H1 (cell line): ENCODE data around the gene MCM9. TPM values are rescaled to one million over a fixed set of nuclear protein-coding genes. Genes with fewer than 3 reads are reported as not detected.

Experiments
- CTCF ChIA-PET: fragments of 300-600 bp; sonication (Branson Sonifier 250); formaldehyde crosslinking; loops from one replicate; lab custom pipeline; 2021; ENCODE audit not compliant: partially characterized antibody; lab: Charles Lee
- POLR2A ChIA-PET: fragments of 300-600 bp; sonication (Branson Sonifier 250); formaldehyde crosslinking; loops from one replicate; lab custom pipeline; 2021; ENCODE audit warnings: inconsistent platforms; ENCODE audit not compliant: partially characterized antibody; lab: Charles Lee
- DNase-seq, 2 experiments: peaks; one replicate each; pipeline versions ENCODE4 v3.0.0 to v3.0.0-alpha.2; 2010 to 2022; ENCODE audit warnings: low spot score in 2 of 2, low read depth in 1 of 2, mixed read lengths in 1 of 2
- FAIRE-seq: peaks from 2 replicates; lab custom pipeline; 2011; peaks lifted over from hg19 to GRCh38; lab: Jason Lieb, UNC
- H2AFZ ChIP-seq: 2 replicates; pipeline ENCODE4 v1.8.1; 2012; ENCODE audit warnings: low read length, inconsistent platforms
- H2AK5ac ChIP-seq: 2 replicates; pipeline ENCODE4 v1.6.1; 2013; ENCODE audit warnings: low read depth, low read length
- H2BK120ac ChIP-seq: replicated peaks from 2 replicates; pipeline ENCODE3; 2013; ENCODE audit warnings: low read depth, low read length, inconsistent platforms
- H2BK12ac ChIP-seq: 2 replicates; pipeline ENCODE4 v1.6.1; 2013; ENCODE audit warnings: low read depth, low read length
- H2BK15ac ChIP-seq: 2 replicates; pipeline ENCODE4 v1.6.1; 2013; ENCODE audit warnings: low read length
- H2BK20ac ChIP-seq: 2 replicates; pipeline ENCODE4 v1.6.1; 2013; ENCODE audit warnings: low read length
- H2BK5ac ChIP-seq: 2 replicates; pipeline ENCODE4 v1.6.1; 2013; ENCODE audit warnings: low read depth, low read length
- H3K14ac ChIP-seq: 2 replicates; pipeline ENCODE4 v1.6.1; 2013; ENCODE audit warnings: inconsistent platforms; ENCODE audit not compliant: insufficient read length
- H3K18ac ChIP-seq: 2 replicates; pipeline ENCODE4 v1.6.1; 2013; ENCODE audit warnings: low read length; ENCODE audit errors: extremely low read depth
- H3K23ac ChIP-seq: 2 replicates; pipeline ENCODE4 v1.6.1; 2013; ENCODE audit warnings: inconsistent platforms; ENCODE audit not compliant: insufficient read length
- H3K23me2 ChIP-seq: 2 replicates; pipeline ENCODE4 v1.6.1; 2013; ENCODE audit warnings: low read depth, low read length
- H3K27ac ChIP-seq: 2 replicates; pipeline ENCODE4 v1.6.1; 2011; ENCODE audit warnings: low read depth, low read length, inconsistent platforms
- H3K27me3 ChIP-seq, 4 experiments: replicated peaks in 1 of 4; 1 replicate in 1 of 4; 2 replicates in 3 of 4; pipeline versions ENCODE4 v1.6.1 to v1.8.1; 2011 to 2013; ENCODE audit warnings: low read length in 3 of 4, mild to moderate bottlenecking in 3 of 4, inconsistent platforms in 2 of 4, mixed read lengths in 2 of 4, moderate library complexity in 1 of 4; ENCODE audit not compliant: control insufficient read depth in 3 of 4, insufficient read depth in 3 of 4; ENCODE audit errors: extremely low read depth in 1 of 4
- H3K36me3 ChIP-seq, 4 experiments: 2 replicates each; pipeline versions ENCODE4 v1.6.1 to v1.8.1; 2011 to 2013; ENCODE audit warnings: mild to moderate bottlenecking in 4 of 4, low read length in 3 of 4, moderate library complexity in 2 of 4, control low read depth in 1 of 4, inconsistent platforms in 1 of 4; ENCODE audit not compliant: insufficient read depth in 4 of 4, control insufficient read depth in 2 of 4
- H3K4ac ChIP-seq: replicated peaks from 2 replicates; pipeline ENCODE3; 2013; ENCODE audit warnings: low read length, low read depth, mixed read lengths, inconsistent platforms; ENCODE audit not compliant: insufficient read length
- H3K4me1 ChIP-seq, 4 experiments: replicated peaks in 1 of 4; 1 replicate in 1 of 4; 2 replicates in 3 of 4; pipeline versions ENCODE4 v1.6.1 to v1.8.1; 2011 to 2013; ENCODE audit warnings: low read length in 3 of 4, inconsistent platforms in 2 of 4, mixed read lengths in 1 of 4; ENCODE audit not compliant: insufficient read depth in 4 of 4, control insufficient read depth in 3 of 4
- H3K4me2 ChIP-seq, 2 experiments: 2 replicates each; pipeline versions ENCODE4 v1.6.1 to v1.8.1; 2011 to 2013; ENCODE audit warnings: low read depth in 2 of 2, low read length in 2 of 2, control low read depth in 1 of 2, inconsistent platforms in 1 of 2, mild to moderate bottlenecking in 1 of 2; ENCODE audit not compliant: insufficient read depth in 1 of 2
- H3K4me3 ChIP-seq, 4 experiments: fragments of 200-600, 300-600 bp in 1 of 4; sonication (generic), shearing (Covaris generic), sonication (Bioruptor Twin) in 1 of 4; 2 replicates each; pipeline versions ENCODE4 v1.5.1 to v1.8.1; 2011 to 2016; ENCODE audit warnings: low read length in 4 of 4, low read depth in 3 of 4, control low read depth in 2 of 4, inconsistent platforms in 2 of 4, mild to moderate bottlenecking in 2 of 4, mixed read lengths in 1 of 4, moderate library complexity in 1 of 4; ENCODE audit not compliant: insufficient read depth in 2 of 4; ENCODE audit errors: extremely low read depth in 1 of 4
- H3K56ac ChIP-seq: replicated peaks from 2 replicates; pipeline ENCODE3; 2013; ENCODE audit warnings: low read depth, mild to moderate bottlenecking, mixed read lengths, low read length, inconsistent platforms; ENCODE audit not compliant: insufficient read length
- H3K79me1 ChIP-seq: 2 replicates; pipeline ENCODE4 v1.6.1; 2013; ENCODE audit warnings: low read depth, low read length, control low read depth
- H3K79me2 ChIP-seq, 2 experiments: 2 replicates each; pipeline versions ENCODE4 v1.6.1 to v1.8.1; 2012 to 2013; ENCODE audit warnings: low read length in 2 of 2, mild to moderate bottlenecking in 2 of 2, inconsistent platforms in 1 of 2; ENCODE audit not compliant: insufficient read depth in 2 of 2, control insufficient read depth in 1 of 2
- H3K9ac ChIP-seq, 4 experiments: replicated peaks in 1 of 4; 1 replicate in 1 of 4; 2 replicates in 3 of 4; pipeline versions ENCODE4 v1.6.1 to v1.8.1; 2011 to 2013; ENCODE audit warnings: low read depth in 3 of 4, low read length in 3 of 4, control low read depth in 2 of 4, mild to moderate bottlenecking in 2 of 4, moderate library complexity in 2 of 4, inconsistent platforms in 1 of 4; ENCODE audit errors: extremely low read depth in 1 of 4
- H3K9me3 ChIP-seq, 2 experiments: 2 replicates each; pipeline versions ENCODE4 v1.6.1 to v1.8.1; 2012 to 2013; ENCODE audit warnings: mild to moderate bottlenecking in 2 of 2, moderate library complexity in 2 of 2, control low read depth in 1 of 2, inconsistent platforms in 1 of 2, low read depth in 1 of 2, low read length in 1 of 2, mixed read lengths in 1 of 2; ENCODE audit not compliant: insufficient read depth in 2 of 2
- H4K20me1 ChIP-seq, 2 experiments: replicated peaks in 1 of 2; 2 replicates each; pipeline versions ENCODE3 to v1.8.1; 2011 to 2013; ENCODE audit warnings: inconsistent platforms in 2 of 2, low read length in 2 of 2, mild to moderate bottlenecking in 1 of 2; ENCODE audit not compliant: insufficient read depth in 2 of 2, control insufficient read depth in 1 of 2
- H4K5ac ChIP-seq: 2 replicates; pipeline ENCODE4 v1.6.1; 2013; ENCODE audit warnings: low read length, low read depth, mixed read lengths, inconsistent platforms; ENCODE audit not compliant: insufficient read length
- H4K8ac ChIP-seq: 2 replicates; pipeline ENCODE4 v1.8.0; 2013; ENCODE audit warnings: mild to moderate bottlenecking, moderate library complexity, low read length, inconsistent platforms; ENCODE audit not compliant: insufficient read depth; ENCODE audit errors: extremely low read depth
- H4K91ac ChIP-seq: replicated peaks from 2 replicates; pipeline ENCODE3; 2013; ENCODE audit warnings: low read length, mixed read lengths, inconsistent platforms; ENCODE audit not compliant: insufficient read length
- KDM5A ChIP-seq: fragments of 200-600 bp; IDR thresholded peaks from 2 replicates; pipeline ENCODE4 v1.7.1; 2012; ENCODE audit warnings: mild to moderate bottlenecking, low read length, inconsistent platforms, mixed read lengths
- SIRT6 ChIP-seq: IDR thresholded peaks from one replicate; pipeline ENCODE4 v1.7.1; 2012; ENCODE audit warnings: low read length, inconsistent platforms
- WGBS, 2 experiments: shearing (Covaris generic) in 1 of 2; methylation state at CpG; one replicate each; pipeline versions ENCODE4 v1.1.6 to v1.1.7; 2013 to 2015; ENCODE audit warnings: low lambda C conversion rate in 2 of 2, mixed read lengths in 2 of 2, inconsistent platforms in 1 of 2, low coverage in 1 of 2, missing lambda C conversion rate in 1 of 2; ENCODE audit not compliant: insufficient replicate concordance in 2 of 2, insufficient coverage in 1 of 2, insufficient read length in 1 of 2; ENCODE audit errors: extremely low coverage in 1 of 2, missing lambda C conversion rate in 1 of 2; 5-methylcytosine and 5-hydroxymethylcytosine counted together
- polyA plus RNA-seq, 7 experiments: library from polyadenylated mRNA; depleted of rRNA in 3 of 7; stranded (reverse) in 5 of 7; unstranded in 2 of 7; fragments of >200 nt in 5 of 7; fragments of 200-250 nt in 2 of 7; gene quantifications; 1 replicate in 5 of 7; 2 replicates in 1 of 7; 4 replicates in 1 of 7; pipeline versions ENCODE4 v1.2.1 to v1.2.3, GENCODE V29; 2011 to 2013; ENCODE audit warnings: missing spikeins in 2 of 7, mixed read lengths in 2 of 7
- total RNA-seq: library from RNA; stranded (reverse); fragmentation: NEBNext Ultra II Directional; extraction: Animal tissue kit (Norgen Biotek cat#: 25700); gene quantifications from 2 replicates; pipeline ENCODE4 v1.2.1, GENCODE V29; 2021

The MCM9 gene
- total and polyA plus RNA-seq, 2 of the 8 experiments (the other 6 are each of a cell fraction or from before 2014, with no cell fraction given) = 3.7 to 11.4 TPM

GRCh38 chr6:118812970-118813369 is 122.0 kb downstream of the MCM9 start:
- no peak overlapping the region for H2AFZ ChIP-seq
- no peak overlapping the region for H2BK120ac ChIP-seq
- H3K18ac ChIP-seq = no peak overlapping the region
- no peak overlapping the region for H2BK15ac ChIP-seq
- no peaks in the 10 kb centered on the region for H3K79me1 ChIP-seq
- H4K5ac ChIP-seq = no peak overlapping the region
- no peaks in the 10 kb centered on the region for H3K23me2 ChIP-seq
- TF ChIP-seq SIRT6 (no peak), KDM5A (no peak)
- 95% methylated on average over 1 of the region's 1 CpG; no CpG with 5 or more reads in 1 of the 2 experiments for WGBS, 2 experiments
- H3K9me3 ChIP-seq = peaks cover 0 to 5% of the 10 kb centered on the region in 2 experiments; a peak in 1 of 4 replicates
- no peak overlapping the region for H4K91ac ChIP-seq
- no peak overlapping the region for H3K14ac ChIP-seq
- peaks cover 0 to 3% (median 1%) of the 10 kb centered on the region in 4 experiments; a peak in 1 of 7 replicates for H3K4me1 ChIP-seq
- no peak overlapping the region for H3K27ac ChIP-seq
- no peaks in the 10 kb centered on the region for H4K20me1 ChIP-seq
- no peak overlapping the region for H3K4me2 ChIP-seq
- H3K9ac ChIP-seq = no peak overlapping the region
- DNase-seq (no peak), FAIRE-seq (no peak)
- CTCF ChIA-PET = interaction anchor here (0.6 kb wide), 1 partner anchor 195 kb away, joined by 3 read pairs; no protein-coding TSS in a partner anchor
- H3K4ac ChIP-seq = no peak overlapping the region
- H3K36me3 ChIP-seq = peaks cover 3 to 6% (median 4%) of the 10 kb centered on the region in 4 experiments; a peak in 7 of 8 replicates
- H3K4me3 ChIP-seq = no peak overlapping the region
- no peak overlapping the region for H4K8ac ChIP-seq
- H2BK12ac ChIP-seq = no peak overlapping the region
- no peak overlapping the region for H3K56ac ChIP-seq
- no peaks in the 10 kb centered on the region for H3K79me2 ChIP-seq
- H3K27me3 ChIP-seq = no peaks in the 10 kb centered on the region
- H2BK5ac ChIP-seq = no peak overlapping the region
- H2BK20ac ChIP-seq = no peak overlapping the region
- no peak overlapping the region for H3K23ac ChIP-seq
- POLR2A ChIA-PET = no interaction called here
- no peak overlapping the region for H2AK5ac ChIP-seq
